A549 (cell line): ENCODE data around the gene CALR3. TPM values are rescaled to one million over a fixed set of nuclear protein-coding genes. Genes with fewer than 3 reads are reported as not detected.

Experiments used
- ATAC-seq, 2 experiments: fragments of 200-7000 bp in 1 of 2; fragments of >200 bp in 1 of 2; cut with Nextera tagmentation in 1 of 2; cut with Tn5 transposase in 1 of 2; 3 replicates each; pipeline versions ENCODE4 v1.8.0 to v1.9.1; 2018 to 2020; ENCODE audit warnings: mild to moderate bottlenecking in 1 of 2, moderate library complexity in 1 of 2
- CTCF ChIA-PET: fragments of 300-600 bp; sonication (Branson Sonifier 250); formaldehyde crosslinking; extraction: SDS; loops from one replicate; lab custom pipeline; 2021; ENCODE audit warnings: antibody characterized with exemption, inconsistent platforms; lab: Yijun Ruan, JAX
- POLR2A ChIA-PET: fragments of 350-600 bp; formaldehyde crosslinking; extraction: SDS; loops from one replicate; lab custom pipeline; 2021; ENCODE audit warnings: antibody characterized with exemption, inconsistent platforms; lab: Yijun Ruan, JAX
- DNase-seq, 2 experiments: peaks; one replicate each; pipeline versions ENCODE4 v3.0.0 to v3.0.0-alpha.2; 2011 to 2016; ENCODE audit warnings: low read depth in 1 of 2, low spot score in 1 of 2
- FAIRE-seq: peaks from 2 replicates; lab custom pipeline; 2011; peaks lifted over from hg19 to GRCh38; lab: Jason Lieb, UNC
- H3K27ac ChIP-seq, 2 experiments: fragments of >200 bp; sonication (Bioruptor Twin); formaldehyde crosslinking; 3 replicates each; pipeline ENCODE4 v1.5.1; 2016 to 2017
- H3K4me1 ChIP-seq: fragments of >200 bp; sonication (Bioruptor Twin); formaldehyde crosslinking; 3 replicates; pipeline ENCODE4 v1.6.1; 2016
- H3K4me2 ChIP-seq: fragments of >200 bp; sonication (Bioruptor Twin); formaldehyde crosslinking; 3 replicates; pipeline ENCODE4 v1.6.1; 2016
- H3K4me3 ChIP-seq: fragments of >200 bp; sonication (Bioruptor Twin); formaldehyde crosslinking; 3 replicates; pipeline ENCODE4 v1.5.1; 2016
- H3K9me3 ChIP-seq: fragments of >200 bp; sonication (Bioruptor Twin); formaldehyde crosslinking; 3 replicates; pipeline ENCODE4 v1.6.1; 2016
- CHD2 ChIP-seq: fragments of 150-350 bp; IDR thresholded peaks from 2 replicates; pipeline ENCODE4 v1.6.1; 2014; ENCODE audit warnings: low read length; ENCODE audit not compliant: partially characterized antibody
- EHF ChIP-seq: fragments of 250-450 bp; sonication (Bioruptor Pico); IDR thresholded peaks from 2 replicates; pipeline ENCODE4 v1.5.0; 2020; ENCODE audit warnings: mild to moderate bottlenecking
- EHMT2 ChIP-seq: fragments of 200-600 bp; sonication (generic); IDR thresholded peaks from 2 replicates; pipeline ENCODE4 v1.6.1; 2016; ENCODE audit warnings: antibody characterized with exemption, low read depth, mild to moderate bottlenecking, moderate library complexity
- EP300 ChIP-seq, 2 experiments: fragments of >200 bp; sonication (Bioruptor Twin); formaldehyde crosslinking; IDR thresholded peaks; 2 replicates in 1 of 2; 3 replicates in 1 of 2; pipeline ENCODE4 v1.6.1; 2016 to 2017
- ESRRA ChIP-seq: fragments of 150-350 bp; IDR thresholded peaks from 2 replicates; pipeline ENCODE4 v1.6.1; 2014; ENCODE audit warnings: mild to moderate bottlenecking, low read length, borderline replicate concordance
- FOSB ChIP-seq: fragments of 250-450 bp; sonication (Bioruptor Pico); IDR thresholded peaks from 2 replicates; pipeline ENCODE4 v1.5.0; 2020; ENCODE audit warnings: mild to moderate bottlenecking, moderate library complexity
- FOXS1 ChIP-seq: fragments of 250-450 bp; sonication (Bioruptor Pico); IDR thresholded peaks from 2 replicates; pipeline ENCODE4 v1.5.0; 2020; ENCODE audit warnings: mild to moderate bottlenecking, moderate library complexity
- HOXA7 ChIP-seq: fragments of 250-450 bp; sonication (Bioruptor Pico); IDR thresholded peaks from 2 replicates; pipeline ENCODE4 v1.5.0; 2020; ENCODE audit warnings: mild to moderate bottlenecking, moderate library complexity
- JUN ChIP-seq, 2 experiments: fragments of >200 bp; sonication (Bioruptor Twin); formaldehyde crosslinking; IDR thresholded peaks; 2 replicates in 1 of 2; 3 replicates in 1 of 2; pipeline ENCODE4 v1.6.1; 2016 to 2017
- MAZ ChIP-seq: fragments of 150-350 bp; IDR thresholded peaks from 2 replicates; pipeline ENCODE4 v1.6.1; 2014; ENCODE audit warnings: antibody characterized with exemption, low read depth, low read length, borderline replicate concordance
- MYC ChIP-seq: IDR thresholded peaks from 2 replicates; pipeline ENCODE4 v1.6.1; 2012; ENCODE audit warnings: mild to moderate bottlenecking, inconsistent platforms, low read length, improper control_type of control experiment, borderline replicate concordance
- NFE2L2 ChIP-seq: fragments of 150-350 bp; conservative IDR thresholded peaks from 2 replicates; pipeline ENCODE4 v1.6.1; 2014; ENCODE audit warnings: low read length
- NPAS2 ChIP-seq: fragments of 250-450 bp; sonication (Bioruptor Pico); IDR thresholded peaks from 2 replicates; pipeline ENCODE4 v1.8.0; 2022; ENCODE audit warnings: mild to moderate bottlenecking, moderate library complexity, borderline replicate concordance
- PHF8 ChIP-seq: fragments of 200-600 bp; sonication (generic); IDR thresholded peaks from 2 replicates; pipeline ENCODE4 v1.6.1; 2016; ENCODE audit warnings: low read depth, mild to moderate bottlenecking, antibody characterized with exemption, moderate library complexity, borderline replicate concordance
- POLR2A ChIP-seq: IDR thresholded peaks from 2 replicates; pipeline ENCODE4 v1.6.1; 2012; ENCODE audit warnings: mild to moderate bottlenecking, low read length
- RAD21 ChIP-seq, 2 experiments: fragments of >200 bp in 1 of 2; sonication (Bioruptor Twin) in 1 of 2; formaldehyde crosslinking in 1 of 2; IDR thresholded peaks in 1 of 2; conservative IDR thresholded peaks in 1 of 2; 2 replicates in 1 of 2; 3 replicates in 1 of 2; pipeline ENCODE4 v1.6.1; 2012 to 2018; ENCODE audit warnings: inconsistent platforms in 1 of 2
- RCOR1 ChIP-seq: fragments of 150-350 bp; IDR thresholded peaks from 2 replicates; pipeline ENCODE4 v1.6.1; 2014; ENCODE audit warnings: antibody characterized with exemption, low read length, low read depth
- TFCP2L1 ChIP-seq: fragments of 250-450 bp; sonication (Bioruptor Pico); IDR thresholded peaks from 2 replicates; pipeline ENCODE4 v1.5.0; 2021; ENCODE audit warnings: mild to moderate bottlenecking
- TP53 ChIP-seq: fragments of 250-450 bp; sonication (Bioruptor Pico); IDR thresholded peaks from 2 replicates; pipeline ENCODE4 v1.5.0; 2021; ENCODE audit warnings: mild to moderate bottlenecking, moderate library complexity
- ZNF302 ChIP-seq: fragments of 250-450 bp; sonication (Bioruptor Pico); IDR thresholded peaks from 2 replicates; pipeline ENCODE4 v1.9.0; 2021; ENCODE audit warnings: inconsistent platforms, mild to moderate bottlenecking, moderate library complexity
- WGBS: methylation state at CpG from one replicate; pipeline ENCODE4 v1.1.6; 2017; ENCODE audit errors: missing lambda C conversion rate; 5-methylcytosine and 5-hydroxymethylcytosine counted together
- polyA plus RNA-seq, 4 experiments: library from polyadenylated mRNA; depleted of rRNA in 3 of 4; stranded (reverse); fragments of >200 nt; fragmentation: RNase III in 1 of 4; extraction: RNeasy Plus Mini Kit Qiagen cat#74134 plus additional on column Dnase treatment in 1 of 4; gene quantifications; 2 replicates in 3 of 4; 3 replicates in 1 of 4; pipeline ENCODE4 v1.2.3, GENCODE V29; 2011 to 2017
- TF ChIP-seq, protein P1 (sequence below): fragments of 250-450 bp; sonication (Bioruptor Pico); IDR thresholded peaks from 2 replicates; pipeline ENCODE4 v1.5.0; 2021; ENCODE audit warnings: mild to moderate bottlenecking, moderate library complexity, borderline replicate concordance
- TF ChIP-seq, protein P2 (sequence below): fragments of >200 bp; sonication (Bioruptor Twin); formaldehyde crosslinking; IDR thresholded peaks from 2 replicates; pipeline ENCODE4 v1.6.1; 2016
- TF ChIP-seq, protein P3 (sequence below): fragments of 150-350 bp; IDR thresholded peaks from 2 replicates; pipeline ENCODE4 v1.6.1; 2014; ENCODE audit warnings: low read depth, mild to moderate bottlenecking, low read length
- TF ChIP-seq, protein P4 (sequence below): IDR thresholded peaks from 2 replicates; pipeline ENCODE4 v1.6.1; 2012
- TF ChIP-seq, protein P5 (sequence below): IDR thresholded peaks from 2 replicates; pipeline ENCODE4 v1.6.1; 2012
- TF ChIP-seq, protein P6 (sequence below): fragments of 250-450 bp; sonication (Bioruptor Pico); IDR thresholded peaks from 2 replicates; pipeline ENCODE4 v1.5.0; 2020; ENCODE audit warnings: low read depth, mild to moderate bottlenecking, moderate library complexity
- TF ChIP-seq, protein P7 (sequence below): IDR thresholded peaks from 2 replicates; pipeline ENCODE4 v1.6.1; 2012; ENCODE audit warnings: low read depth, borderline replicate concordance

CALR3 gene
- polyA plus RNA-seq, 2 of the 4 experiments (the other 2 are of a cell fraction): 0.10 TPM; not detected in 1

DNA sequence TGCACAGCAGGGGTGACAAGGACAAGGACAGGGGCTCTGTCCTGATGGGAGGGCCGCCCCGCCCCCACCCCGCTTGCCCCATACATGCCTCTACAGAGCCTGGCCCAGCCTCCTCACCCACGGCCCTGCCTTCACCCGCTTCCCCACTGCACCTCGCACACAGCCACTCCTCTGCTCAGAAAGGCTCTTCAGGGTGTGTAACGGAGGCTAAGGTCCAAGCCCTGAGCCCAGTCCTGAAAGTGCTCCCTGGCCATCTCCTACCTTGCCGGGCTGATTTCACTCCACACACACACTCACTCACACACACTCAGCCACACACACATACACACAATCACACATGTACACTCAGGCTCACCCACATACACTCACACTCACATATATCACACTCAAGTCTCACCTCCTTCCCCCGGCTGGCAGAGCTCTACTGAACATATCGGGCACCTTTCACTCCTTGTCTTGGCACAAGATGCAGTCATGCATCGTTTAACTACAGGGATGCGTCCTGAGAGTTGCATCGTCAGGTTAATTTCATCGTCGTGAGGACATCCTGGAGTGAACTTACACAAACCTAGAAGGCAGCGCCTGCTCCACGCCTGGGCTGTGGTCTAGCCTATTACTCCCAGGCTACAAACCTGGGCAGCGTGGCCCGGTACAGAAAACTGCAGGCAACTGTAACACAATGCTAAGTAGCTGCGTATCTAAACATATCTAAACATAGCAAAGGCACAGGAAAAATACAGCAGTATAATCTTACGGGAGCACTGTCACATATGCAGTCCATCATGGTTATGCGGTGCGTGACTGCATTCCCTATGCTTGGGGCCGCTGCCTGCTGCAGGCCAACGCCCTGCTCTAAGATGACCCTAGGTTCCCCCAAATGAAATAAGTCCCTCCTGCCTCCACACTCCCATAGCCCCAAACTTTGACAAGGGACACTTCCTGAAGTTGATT, 37.3 kb downstream of the CALR3 start:
- CTCF ChIA-PET: interaction anchor here (0.6 kb wide), 1 partner anchor 10 kb away, joined by 3 read pairs; no protein-coding TSS in a partner anchor
- 81% methylated on average over 23 of the region's 25 CpGs for WGBS
- ATAC-seq (no peak), FAIRE-seq (no peak), DNase-seq (no peak)
- Histone ChIP-seq H3K9me3 (no peaks in the 10 kb centered on the region), H3K4me2 (no peak overlapping the region), H3K27ac (peak overlapping the region in 1 of 2 experiments; percentile 73; a peak in 4 of 6 replicates), H3K4me3 (no peak overlapping the region), H3K4me1 (peaks cover 29% of the 10 kb centered on the region)
- TF ChIP-seq ZNF302 (CRISPR knock-in tag) (no peak), NFE2L2 (no peak), PHF8 (no peak), NPAS2 (CRISPR knock-in tag) (no peak), MYC (no peak), CHD2 (no peak), HOXA7 (CRISPR knock-in tag) (no peak), TFCP2L1 (CRISPR knock-in tag) (no peak), EHMT2 (no peak), EHF (CRISPR knock-in tag) (no peak), ESRRA (no peak)
- TF ChIP-seq, protein P1, sequence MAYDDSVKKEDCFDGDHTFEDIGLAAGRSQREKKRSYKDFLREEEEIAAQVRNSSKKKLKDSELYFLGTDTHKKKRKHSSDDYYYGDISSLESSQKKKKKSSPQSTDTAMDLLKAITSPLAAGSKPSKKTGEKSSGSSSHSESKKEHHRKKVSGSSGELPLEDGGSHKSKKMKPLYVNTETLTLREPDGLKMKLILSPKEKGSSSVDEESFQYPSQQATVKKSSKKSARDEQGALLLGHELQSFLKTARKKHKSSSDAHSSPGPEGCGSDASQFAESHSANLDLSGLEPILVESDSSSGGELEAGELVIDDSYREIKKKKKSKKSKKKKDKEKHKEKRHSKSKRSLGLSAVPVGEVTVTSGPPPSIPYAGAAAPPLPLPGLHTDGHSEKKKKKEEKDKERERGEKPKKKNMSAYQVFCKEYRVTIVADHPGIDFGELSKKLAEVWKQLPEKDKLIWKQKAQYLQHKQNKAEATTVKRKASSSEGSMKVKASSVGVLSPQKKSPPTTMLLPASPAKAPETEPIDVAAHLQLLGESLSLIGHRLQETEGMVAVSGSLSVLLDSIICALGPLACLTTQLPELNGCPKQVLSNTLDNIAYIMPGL (CRISPR knock-in tag): no peak
- TF ChIP-seq, protein P2, sequence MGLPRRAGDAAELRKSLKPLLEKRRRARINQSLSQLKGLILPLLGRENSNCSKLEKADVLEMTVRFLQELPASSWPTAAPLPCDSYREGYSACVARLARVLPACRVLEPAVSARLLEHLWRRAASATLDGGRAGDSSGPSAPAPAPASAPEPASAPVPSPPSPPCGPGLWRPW: no peak
- TF ChIP-seq, protein P3, sequence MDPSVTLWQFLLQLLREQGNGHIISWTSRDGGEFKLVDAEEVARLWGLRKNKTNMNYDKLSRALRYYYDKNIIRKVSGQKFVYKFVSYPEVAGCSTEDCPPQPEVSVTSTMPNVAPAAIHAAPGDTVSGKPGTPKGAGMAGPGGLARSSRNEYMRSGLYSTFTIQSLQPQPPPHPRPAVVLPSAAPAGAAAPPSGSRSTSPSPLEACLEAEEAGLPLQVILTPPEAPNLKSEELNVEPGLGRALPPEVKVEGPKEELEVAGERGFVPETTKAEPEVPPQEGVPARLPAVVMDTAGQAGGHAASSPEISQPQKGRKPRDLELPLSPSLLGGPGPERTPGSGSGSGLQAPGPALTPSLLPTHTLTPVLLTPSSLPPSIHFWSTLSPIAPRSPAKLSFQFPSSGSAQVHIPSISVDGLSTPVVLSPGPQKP: no peak
- TF ChIP-seq, protein P4, sequence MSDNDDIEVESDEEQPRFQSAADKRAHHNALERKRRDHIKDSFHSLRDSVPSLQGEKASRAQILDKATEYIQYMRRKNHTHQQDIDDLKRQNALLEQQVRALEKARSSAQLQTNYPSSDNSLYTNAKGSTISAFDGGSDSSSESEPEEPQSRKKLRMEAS: no peak
- TF ChIP-seq, protein P5, sequence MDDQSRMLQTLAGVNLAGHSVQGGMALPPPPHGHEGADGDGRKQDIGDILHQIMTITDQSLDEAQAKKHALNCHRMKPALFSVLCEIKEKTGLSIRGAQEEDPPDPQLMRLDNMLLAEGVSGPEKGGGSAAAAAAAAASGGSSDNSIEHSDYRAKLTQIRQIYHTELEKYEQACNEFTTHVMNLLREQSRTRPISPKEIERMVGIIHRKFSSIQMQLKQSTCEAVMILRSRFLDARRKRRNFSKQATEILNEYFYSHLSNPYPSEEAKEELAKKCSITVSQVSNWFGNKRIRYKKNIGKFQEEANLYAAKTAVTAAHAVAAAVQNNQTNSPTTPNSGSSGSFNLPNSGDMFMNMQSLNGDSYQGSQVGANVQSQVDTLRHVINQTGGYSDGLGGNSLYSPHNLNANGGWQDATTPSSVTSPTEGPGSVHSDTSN: no peak
- POLR2A ChIA-PET: no interaction called here

DNA sequence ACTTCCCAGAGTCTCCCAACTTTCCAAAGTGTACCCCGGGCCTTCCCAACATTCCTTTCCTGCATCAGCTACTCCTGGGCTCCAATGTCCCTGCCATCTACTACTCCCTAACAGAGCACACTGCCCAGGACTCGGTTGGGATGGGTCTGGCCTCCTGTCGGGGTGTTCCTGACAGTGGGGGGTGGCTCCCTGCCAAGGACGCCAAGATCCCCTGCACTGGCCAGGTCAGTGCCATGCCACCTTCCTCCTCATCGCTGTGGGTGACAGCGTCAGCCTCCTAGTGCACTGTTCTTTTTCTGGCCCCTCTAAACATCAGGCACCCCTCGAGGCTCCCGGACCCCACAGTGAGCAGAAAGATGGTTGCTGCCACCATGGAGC, 38.0 kb downstream of the CALR3 start:
- Histone ChIP-seq H3K4me1 (peaks cover 23% of the 10 kb centered on the region), H3K27ac (peak overlapping the region; percentile 30 to 73; a peak in 4 of 6 replicates), H3K4me3 (no peak overlapping the region), H3K4me2 (peak overlapping the region; percentile 37), H3K9me3 (no peaks in the 10 kb centered on the region)
- ChIA-PET CTCF (interaction anchor here (0.5 to 0.6 kb wide), 2 partner anchors 11 to 105 kb away, joined by 3 read pairs; no protein-coding TSS in a partner anchor), POLR2A (no interaction called here)
- DNase-seq: no peak
- FAIRE-seq: no peak
- WGBS: 68% methylated on average over 8 of the region's 8 CpGs
- peak; percentile 10 to 48; a peak in 3 of 6 replicates for ATAC-seq
- TF ChIP-seq EP300 (IDR thresholded peaks at IDR 0.05): no peak
- no peak for TF ChIP-seq POLR2A
- no peak for TF ChIP-seq RAD21 (conservative IDR thresholded peaks at IDR 0.05 in 1 of 2, IDR thresholded peaks at IDR 0.05 in 1 of 2)
- no peak for TF ChIP-seq RCOR1
- TF ChIP-seq FOSB (CRISPR knock-in tag): no peak
- TF ChIP-seq, protein P3: no peak
- no peak for TF ChIP-seq FOXS1 (CRISPR knock-in tag)
- TF ChIP-seq NPAS2 (CRISPR knock-in tag): no peak
- TF ChIP-seq, protein P6, sequence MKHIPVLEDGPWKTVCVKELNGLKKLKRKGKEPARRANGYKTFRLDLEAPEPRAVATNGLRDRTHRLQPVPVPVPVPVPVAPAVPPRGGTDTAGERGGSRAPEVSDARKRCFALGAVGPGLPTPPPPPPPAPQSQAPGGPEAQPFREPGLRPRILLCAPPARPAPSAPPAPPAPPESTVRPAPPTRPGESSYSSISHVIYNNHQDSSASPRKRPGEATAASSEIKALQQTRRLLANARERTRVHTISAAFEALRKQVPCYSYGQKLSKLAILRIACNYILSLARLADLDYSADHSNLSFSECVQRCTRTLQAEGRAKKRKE (CRISPR knock-in tag): no peak
- no peak for TF ChIP-seq HOXA7 (CRISPR knock-in tag)
- no peak for TF ChIP-seq MAZ
- TF ChIP-seq, protein P7, sequence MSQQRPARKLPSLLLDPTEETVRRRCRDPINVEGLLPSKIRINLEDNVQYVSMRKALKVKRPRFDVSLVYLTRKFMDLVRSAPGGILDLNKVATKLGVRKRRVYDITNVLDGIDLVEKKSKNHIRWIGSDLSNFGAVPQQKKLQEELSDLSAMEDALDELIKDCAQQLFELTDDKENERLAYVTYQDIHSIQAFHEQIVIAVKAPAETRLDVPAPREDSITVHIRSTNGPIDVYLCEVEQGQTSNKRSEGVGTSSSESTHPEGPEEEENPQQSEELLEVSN: no peak
- TF ChIP-seq JUN (IDR thresholded peaks at IDR 0.05): no peak
- no peak for TF ChIP-seq TP53 (CRISPR knock-in tag)
- no peak for TF ChIP-seq PHF8
- TF ChIP-seq EHF (CRISPR knock-in tag): no peak
- TF ChIP-seq NFE2L2: no peak
